ENCODE measurements around the gene PCDHB14. TPM values are rescaled to one million over a fixed set of nuclear protein-coding genes. Genes with fewer than 3 reads are reported as not detected.
A peak's percentile ranks its signal among the peaks of the same experiment; 100 is the strongest.
"Not testable (repeated sequence)": the region's sequence is repeated elsewhere in the genome, so short reads cannot be mapped to it uniquely, and the experiment has no call there.

PCDHB14 gene
- total RNA-seq, 2 donors from 2014 or later, result 2.6 to 2.8 TPM

DNA sequence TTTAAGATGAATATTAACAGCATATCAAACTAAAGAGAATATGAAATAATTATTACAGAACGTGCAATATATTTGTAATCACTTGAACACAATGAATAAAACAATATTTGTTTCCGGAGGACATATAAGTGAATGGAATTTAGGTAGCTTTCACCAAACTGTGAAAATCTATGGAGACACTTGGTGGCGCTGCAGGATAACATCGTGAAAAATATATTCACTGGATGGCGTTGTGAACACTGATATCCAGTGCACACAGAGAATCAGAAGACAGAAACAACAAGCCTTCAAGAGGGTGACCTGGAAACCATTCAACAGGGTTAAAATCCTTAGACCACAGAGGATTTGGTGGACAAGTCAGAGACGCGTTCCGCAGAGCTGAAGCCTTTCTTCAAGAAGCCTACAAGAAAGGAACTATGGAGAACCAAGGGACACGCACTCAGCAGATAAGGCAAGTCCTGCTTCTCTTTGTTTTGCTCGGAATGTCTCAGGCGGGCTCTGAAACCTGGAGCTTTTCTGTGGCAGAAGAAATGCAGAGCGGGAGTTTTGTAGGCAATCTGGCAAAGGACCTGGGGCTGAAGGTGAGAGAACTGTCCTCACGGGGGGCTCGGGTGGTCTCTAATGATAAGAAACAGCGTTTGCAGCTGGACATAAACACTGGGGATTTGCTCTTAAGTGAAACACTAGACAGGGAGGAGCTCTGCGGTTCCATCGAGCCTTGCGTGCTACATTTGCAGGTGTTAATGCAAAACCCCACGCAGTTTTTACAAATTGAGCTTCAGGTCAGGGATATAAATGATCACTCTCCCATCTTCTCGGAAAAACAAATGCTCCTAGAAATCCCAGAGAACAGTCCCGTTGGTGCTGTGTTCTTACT is 23.5 kb upstream of the PCDHB14 start, which contains the start of gene PCDHB11:
PCDHB11 (plus strand) TSS at position 269 of the 877 bp plus-strand sequence; CDS start at position 417, 148 bp downstream.
- peak; percentile 68 for DNase-seq
- peak; percentile 79 for TF ChIP-seq CTCF (conservative IDR thresholded peaks at IDR 0.05)
- H3K9ac ChIP-seq (ENCODE audit: extremely low read depth, low read length, poor library complexity, severe bottlenecking), result no peak within 1 kb of the TSS
- Mint-ChIP-seq H3K27me3 (ENCODE audit: insufficient read depth) (peaks cover 6% of the 10 kb centered on the region), H3K9me3 (peaks cover 26% of the 10 kb centered on the region), H3K36me3 (ENCODE audit: low read depth) (peaks cover 10% of the 10 kb centered on the region), H3K27ac (peak within 1 kb of the TSS; percentile 69), H3K4me1 (no peaks in the 10 kb centered on the region), H3K4me3 (peak within 1 kb of the TSS; percentile 50)
- 77 to 83% methylated on average over 17 to 20 of the region's 21 CpGs for WGBS, 2 experiments (ENCODE audit: insufficient coverage in 1 of 2, insufficient read length in 1 of 2)
- H3K27me3 ChIP-seq (ENCODE audit: control insufficient read depth, insufficient read depth, low read length, poor library complexity, severe bottlenecking), result no peaks in the 10 kb centered on the region
- no peak within 1 kb of the TSS for H3K4me3 ChIP-seq (ENCODE audit: low read length)
- H3K4me1 ChIP-seq (ENCODE audit: control insufficient read depth, insufficient read depth, low read length), result no peaks in the 10 kb centered on the region
- no peaks in the 10 kb centered on the region for H3K36me3 ChIP-seq (ENCODE audit: control insufficient read depth, insufficient read depth, low read length)
- H3K9me3 ChIP-seq (ENCODE audit: control insufficient read depth, low read length), result peaks cover 9% of the 10 kb centered on the region
- H3K27ac ChIP-seq (ENCODE audit: low read depth, low read length), result no peak within 1 kb of the TSS

DNA sequence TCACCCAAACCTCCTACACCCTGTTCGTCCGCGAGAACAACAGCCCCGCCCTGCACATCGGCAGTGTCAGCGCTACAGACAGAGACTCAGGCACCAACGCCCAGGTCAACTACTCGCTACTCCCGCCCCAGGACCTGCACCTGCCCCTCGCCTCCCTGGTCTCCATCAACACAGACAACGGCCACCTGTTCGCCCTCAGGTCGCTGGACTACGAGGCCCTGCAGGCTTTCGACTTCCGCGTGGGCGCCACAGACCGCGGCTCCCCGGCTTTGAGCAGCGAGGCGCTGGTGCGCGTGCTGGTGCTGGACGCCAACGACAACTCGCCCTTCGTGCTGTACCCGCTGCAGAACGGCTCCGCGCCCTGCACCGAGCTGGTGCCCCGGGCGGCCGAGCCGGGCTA is 22.0 kb upstream of the PCDHB14 start:
- not testable (repeated sequence) for H3K9ac ChIP-seq (ENCODE audit: extremely low read depth, low read length, poor library complexity, severe bottlenecking); H3K27ac ChIP-seq (ENCODE audit: low read depth, low read length); H3K27ac Mint-ChIP-seq; H3K27me3 ChIP-seq (ENCODE audit: control insufficient read depth, insufficient read depth, low read length, poor library complexity, severe bottlenecking); H3K4me1 Mint-ChIP-seq; H3K4me3 Mint-ChIP-seq; H3K9me3 ChIP-seq (ENCODE audit: control insufficient read depth, low read length); H3K27me3 Mint-ChIP-seq (ENCODE audit: insufficient read depth); H3K4me1 ChIP-seq (ENCODE audit: control insufficient read depth, insufficient read depth, low read length); DNase-seq; H3K36me3 ChIP-seq (ENCODE audit: control insufficient read depth, insufficient read depth, low read length); H3K4me3 ChIP-seq (ENCODE audit: low read length)
- H3K36me3 Mint-ChIP-seq (ENCODE audit: low read depth), result peaks cover 10% of the 10 kb centered on the region
- H3K9me3 Mint-ChIP-seq, result peaks cover 21% of the 10 kb centered on the region
- whole genome bisulfite sequencing, 2 experiments (ENCODE audit: insufficient coverage in 1 of 2, insufficient read length in 1 of 2), result 89 to 97% methylated on average over 5 to 18 of the region's 38 CpGs

- H3K4me1 Mint-ChIP-seq; H3K9me3 ChIP-seq (ENCODE audit: control insufficient read depth, low read length); H3K4me1 ChIP-seq (ENCODE audit: control insufficient read depth, insufficient read depth, low read length); H3K4me3 Mint-ChIP-seq; H3K27me3 Mint-ChIP-seq (ENCODE audit: insufficient read depth); H3K9ac ChIP-seq (ENCODE audit: extremely low read depth, low read length, poor library complexity, severe bottlenecking); H3K4me3 ChIP-seq (ENCODE audit: low read length); H3K36me3 ChIP-seq (ENCODE audit: control insufficient read depth, insufficient read depth, low read length); H3K27ac ChIP-seq (ENCODE audit: low read depth, low read length); H3K27me3 ChIP-seq (ENCODE audit: control insufficient read depth, insufficient read depth, low read length, poor library complexity, severe bottlenecking); DNase-seq; H3K27ac Mint-ChIP-seq: not testable (repeated sequence)
- WGBS, 2 experiments (ENCODE audit: insufficient coverage in 1 of 2, insufficient read length in 1 of 2), result 93 to 97% methylated on average over 6 to 29 of the region's 35 CpGs
- Mint-ChIP-seq H3K9me3 (peaks cover 15% of the 10 kb centered on the region), H3K36me3 (ENCODE audit: low read depth) (peaks cover 10% of the 10 kb centered on the region)
Observed at GRCh38 chr5:141201646-141202045, 21.5 kb upstream of the PCDHB14 start.

DNA sequence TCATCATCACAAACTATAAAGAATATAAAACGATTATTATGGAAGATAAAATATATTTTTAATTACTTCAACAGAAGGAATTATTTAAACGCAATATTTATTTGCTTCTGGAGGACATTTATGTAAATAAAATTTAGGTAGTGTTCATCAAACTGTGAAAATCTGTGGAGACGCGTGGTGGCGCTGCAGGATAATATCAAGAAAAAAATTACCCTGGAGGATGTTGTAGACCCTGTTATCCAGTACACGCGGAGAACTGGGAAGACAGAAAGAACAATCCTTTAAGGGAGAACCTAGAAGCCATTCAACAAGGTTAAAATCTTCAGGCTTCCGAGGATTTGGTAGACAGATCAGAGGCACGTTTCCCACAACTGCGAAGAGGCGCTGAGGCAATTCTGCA is 14.7 kb upstream of the PCDHB14 start, which contains the start of gene PCDHB12:
PCDHB12 (plus strand) TSS at position 242 of the 400 bp plus-strand sequence. CDS start 189 bp downstream, outside the sequence.
- peaks cover 24% of the 10 kb centered on the region for H3K9me3 Mint-ChIP-seq
- Histone ChIP-seq H3K4me3 (ENCODE audit: low read length) (no peak within 1 kb of the TSS), H3K9ac (ENCODE audit: extremely low read depth, low read length, poor library complexity, severe bottlenecking) (no peak within 1 kb of the TSS), H3K9me3 (ENCODE audit: control insufficient read depth, low read length) (no peaks in the 10 kb centered on the region), H3K4me1 (ENCODE audit: control insufficient read depth, insufficient read depth, low read length) (no peaks in the 10 kb centered on the region), H3K27me3 (ENCODE audit: control insufficient read depth, insufficient read depth, low read length, poor library complexity, severe bottlenecking) (no peaks in the 10 kb centered on the region), H3K27ac (ENCODE audit: low read depth, low read length) (no peak within 1 kb of the TSS), H3K36me3 (ENCODE audit: control insufficient read depth, insufficient read depth, low read length) (no peaks in the 10 kb centered on the region)
- DNase-seq, result peak; percentile 70
- peaks cover 11% of the 10 kb centered on the region for H3K36me3 Mint-ChIP-seq (ENCODE audit: low read depth)
- peak within 1 kb of the TSS; percentile 78 for H3K27ac Mint-ChIP-seq
- peaks cover 7% of the 10 kb centered on the region for H3K27me3 Mint-ChIP-seq (ENCODE audit: insufficient read depth)
- peaks cover 7% of the 10 kb centered on the region for H3K4me1 Mint-ChIP-seq
- H3K4me3 Mint-ChIP-seq, result peak within 1 kb of the TSS; percentile 58
- WGBS, 2 experiments (ENCODE audit: insufficient coverage in 1 of 2, insufficient read length in 1 of 2), result 81 to 87% methylated on average over 10 of the region's 11 CpGs
- TF ChIP-seq CTCF (conservative IDR thresholded peaks at IDR 0.05), result peak; percentile 77

GRCh38 chr5:141210281-141210680 is 12.9 kb upstream of the PCDHB14 start:
- not testable (repeated sequence) for DNase-seq; H3K4me1 Mint-ChIP-seq; H3K4me3 Mint-ChIP-seq; H3K36me3 ChIP-seq (ENCODE audit: control insufficient read depth, insufficient read depth, low read length); H3K9ac ChIP-seq (ENCODE audit: extremely low read depth, low read length, poor library complexity, severe bottlenecking); H3K27me3 ChIP-seq (ENCODE audit: control insufficient read depth, insufficient read depth, low read length, poor library complexity, severe bottlenecking); H3K27me3 Mint-ChIP-seq (ENCODE audit: insufficient read depth); H3K27ac ChIP-seq (ENCODE audit: low read depth, low read length); H3K27ac Mint-ChIP-seq; H3K9me3 ChIP-seq (ENCODE audit: control insufficient read depth, low read length); H3K4me3 ChIP-seq (ENCODE audit: low read length); H3K4me1 ChIP-seq (ENCODE audit: control insufficient read depth, insufficient read depth, low read length)
- Mint-ChIP-seq H3K9me3 (peaks cover 39% of the 10 kb centered on the region), H3K36me3 (ENCODE audit: low read depth) (peaks cover 18% of the 10 kb centered on the region)
- 95 to 100% methylated on average over 11 to 29 of the region's 39 CpGs for WGBS, 2 experiments (ENCODE audit: insufficient coverage in 1 of 2, insufficient read length in 1 of 2)

All from endodermal cell (in vitro differentiated cells).